B cell (primary cell): Measurements from ENCODE around the gene ADCY7. TPM values are rescaled to one million over a fixed set of nuclear protein-coding genes. Genes with fewer than 3 reads are reported as not detected.
A peak's percentile ranks its signal among the peaks of the same experiment; 100 is the strongest.

ENCODE experiments used
- ATAC-seq: fragments of 200-7000 bp; cut with Tn5 transposase; one replicate; pipeline ENCODE4 v1.10.0; 2021; ENCODE audit warnings: low read depth, mild to moderate bottlenecking, moderate number of reproducible peaks, moderate library complexity
- CTCF ChIA-PET: fragments of 350-600 bp; sonication (Branson Sonifier 250); formaldehyde crosslinking; loops from one replicate; lab custom pipeline; 2021; ENCODE audit warnings: antibody characterized with exemption, inconsistent platforms; lab: Charles Lee
- POLR2A ChIA-PET: fragments of 350-600 bp; sonication (Branson Sonifier 250); formaldehyde crosslinking; loops from one replicate; lab custom pipeline; 2021; ENCODE audit warnings: antibody characterized with exemption; lab: Charles Lee
- DNase-seq: peaks from one replicate; pipeline ENCODE4 v3.0.0; 2013
- H2AFZ ChIP-seq: 2 replicates; pipeline ENCODE4 v1.6.1; 2012; ENCODE audit warnings: mild to moderate bottlenecking, low read depth, low read length; ENCODE audit not compliant: insufficient read depth, poor library complexity, severe bottlenecking
- H3K27ac ChIP-seq, 2 donors: 1 replicate in 1 of 2; 2 replicates in 1 of 2; pipeline ENCODE4 v1.5.1; 2012 to 2013; ENCODE audit warnings: low read length in 2 of 2, mild to moderate bottlenecking in 2 of 2, moderate library complexity in 1 of 2
- H3K27me3 ChIP-seq, 4 experiments: fragments of 200-600 bp in 1 of 4; sonication (generic) in 1 of 4; replicated peaks in 1 of 4; 1 replicate in 2 of 4; 2 replicates in 2 of 4; pipeline versions ENCODE4 v1.6.1 to v1.7.0; 2013 to 2016; ENCODE audit warnings: low read length in 3 of 4, mild to moderate bottlenecking in 2 of 4, mixed read lengths in 1 of 4, moderate library complexity in 1 of 4; ENCODE audit not compliant: insufficient read depth in 4 of 4, control insufficient read depth in 3 of 4; ENCODE audit errors: control extremely low read depth in 1 of 4
- H3K36me3 ChIP-seq, 2 experiments: replicated peaks in 1 of 2; 1 replicate in 1 of 2; 2 replicates in 1 of 2; pipeline versions ENCODE4 v1.6.1 to v1.7.1; 2013; ENCODE audit warnings: low read length in 1 of 2; ENCODE audit not compliant: insufficient read depth in 2 of 2, control insufficient read depth in 1 of 2; ENCODE audit errors: control extremely low read depth in 1 of 2, extremely low read depth in 1 of 2
- H3K4me1 ChIP-seq, 2 donors: fragments of 200-600 bp in 1 of 2; sonication (generic) in 1 of 2; 1 replicate in 1 of 2; 2 replicates in 1 of 2; pipeline versions ENCODE4 v1.5.1 to v1.6.1; 2013 to 2017; ENCODE audit warnings: low read length in 2 of 2; ENCODE audit not compliant: control insufficient read depth in 2 of 2, insufficient read depth in 2 of 2
- H3K4me2 ChIP-seq: replicated peaks from 2 replicates; pipeline ENCODE3; 2012; ENCODE audit warnings: mild to moderate bottlenecking, low read depth, low read length; ENCODE audit not compliant: poor library complexity, severe bottlenecking
- H3K4me3 ChIP-seq, 5 experiments: fragments of 200-600 bp in 1 of 5; sonication (generic) in 1 of 5; 1 replicate in 3 of 5; 2 replicates in 2 of 5; pipeline versions ENCODE4 v1.5.1 to v1.7.0; 2011 to 2016; ENCODE audit warnings: low read length in 4 of 5, mild to moderate bottlenecking in 4 of 5, low read depth in 2 of 5, control low read depth in 1 of 5, moderate library complexity in 1 of 5; ENCODE audit not compliant: insufficient read depth in 1 of 5; ENCODE audit errors: control extremely low read depth in 1 of 5, extremely low read depth in 1 of 5
- H3K79me2 ChIP-seq: fragments of 200-600 bp; sonication (generic); one replicate; pipeline ENCODE4 v1.6.0; 2016; ENCODE audit warnings: low read length; ENCODE audit not compliant: control insufficient read depth, insufficient read depth
- H3K9ac ChIP-seq: fragments of 200-600 bp; sonication (generic); 2 replicates; pipeline ENCODE4 v1.6.1; 2017; ENCODE audit warnings: mild to moderate bottlenecking, low read length, moderate library complexity
- H3K9me3 ChIP-seq, 3 donors: one replicate each; pipeline versions ENCODE4 v1.6.1 to v1.7.1; 2013; ENCODE audit warnings: low read length in 2 of 3; ENCODE audit not compliant: control insufficient read depth in 2 of 3, insufficient read depth in 1 of 3; ENCODE audit errors: control extremely low read depth in 1 of 3
- H4K20me1 ChIP-seq: 2 replicates; pipeline ENCODE4 v1.6.0; 2012; ENCODE audit warnings: mild to moderate bottlenecking, low read length; ENCODE audit not compliant: insufficient read depth, control insufficient read depth, poor library complexity, severe bottlenecking
- H3K27ac Mint-ChIP-seq: one replicate; pipeline ENCODE4 v1.8.0; 2021; ENCODE audit warnings: mixed read lengths
- H3K27me3 Mint-ChIP-seq: one replicate; pipeline ENCODE4 v1.8.0; 2021; ENCODE audit warnings: mixed read lengths
- H3K4me1 Mint-ChIP-seq: one replicate; pipeline ENCODE4 v1.8.0; 2021; ENCODE audit warnings: mixed read lengths
- H3K4me3 Mint-ChIP-seq: one replicate; pipeline ENCODE4 v1.8.0; 2021; ENCODE audit warnings: mixed read lengths
- H3K9me3 Mint-ChIP-seq: one replicate; pipeline ENCODE4 v1.8.0; 2022; ENCODE audit warnings: mixed read lengths; ENCODE audit not compliant: insufficient read depth
- CTCF ChIP-seq: fragments of 200-600 bp; IDR thresholded peaks from one replicate; pipeline ENCODE4 v1.8.0; 2022; ENCODE audit warnings: antibody characterized with exemption, mild to moderate bottlenecking
- EZH2 ChIP-seq: IDR thresholded peaks from 2 replicates; pipeline ENCODE4 v1.6.1; 2012; ENCODE audit warnings: borderline replicate concordance, low read depth, mild to moderate bottlenecking, moderate library complexity, low read length; ENCODE audit not compliant: insufficient read depth, poor library complexity, severe bottlenecking
- WGBS: methylation state at CpG from one replicate; pipeline ENCODE4 v1.1.5; 2013; ENCODE audit warnings: missing lambda C conversion rate; ENCODE audit not compliant: insufficient coverage; 5-methylcytosine and 5-hydroxymethylcytosine counted together
- intact Hi-C: fragments of 100-400 bp; cut with micrococcal nuclease; formaldehyde crosslinking; loops from one replicate; pipeline ENCODE4 v1.10.0; 2022
- polyA plus RNA-seq: library from polyadenylated mRNA; depleted of rRNA; stranded (reverse); fragments of >200 nt; gene quantifications from 2 replicates; pipeline ENCODE4 v1.2.3, GENCODE V29; 2012
- total RNA-seq, 2 donors: library from RNA; stranded (reverse); fragments of 120-200 nt in 1 of 2; gene quantifications; 1 replicate in 1 of 2; 2 replicates in 1 of 2; pipeline versions ENCODE4 v1.2.3 to v1.2.4, GENCODE V29; 2013 to 2022

Gene ADCY7
- total and polyA plus RNA-seq, 2 donors (not counting 1 experiment from before 2014, with no cell fraction given) = 78.4 to 207 TPM

- no peak overlapping the region for H3K4me3 ChIP-seq
- Mint-ChIP-seq H3K27ac (peak overlapping the region; percentile 100), H3K9me3 (peaks cover 4% of the 10 kb centered on the region), H3K4me1 (peaks cover 91% of the 10 kb centered on the region), H3K4me3 (peak overlapping the region; percentile 63), H3K27me3 (no peaks in the 10 kb centered on the region)
- peaks cover 96% of the 10 kb centered on the region for H3K79me2 ChIP-seq
- peaks cover 0 to 4% of the 10 kb centered on the region in 2 experiments for H3K36me3 ChIP-seq
- no peaks in the 10 kb centered on the region for H3K27me3 ChIP-seq
- ChIA-PET POLR2A (interaction anchor here (0.6 kb wide), 1 partner anchor 30 kb away, joined by 5 read pairs; no protein-coding TSS in a partner anchor), CTCF (interaction anchor here (0.6 to 8.8 kb wide), 6 partner anchors 14 to 80 kb away, joined by 3 to 63 read pairs (median 4); partner anchors contain the start of gene ADCY7)
- H3K9ac ChIP-seq = no peak overlapping the region
- H3K27ac ChIP-seq = peak overlapping the region; percentile 9 to 93
- H3K4me1 ChIP-seq = peaks cover 93 to 99% of the 10 kb centered on the region in 2 donors
- TF ChIP-seq EZH2 (no peak), CTCF (no peak)
- DNase-seq (no peak), ATAC-seq (no peak)
- peak overlapping the region; percentile 63 for H3K4me2 ChIP-seq
- no peaks in the 10 kb centered on the region for H3K9me3 ChIP-seq
- H4K20me1 ChIP-seq = peaks cover 20% of the 10 kb centered on the region
- H2AFZ ChIP-seq = no peak overlapping the region
- 71% methylated on average over 2 of the region's 3 CpGs for WGBS
- intact Hi-C loops = no loop called here
Observed at GRCh38 chr16:50278251-50278650, 11.9 kb downstream of the ADCY7 start.

- H2AFZ ChIP-seq = no peak overlapping the region
- 22% methylated on average over 2 of the region's 2 CpGs for WGBS
- peak overlapping the region; percentile 15 to 93 for H3K27ac ChIP-seq
- no peaks in the 10 kb centered on the region for H3K9me3 ChIP-seq
- Mint-ChIP-seq H3K4me3 (peak overlapping the region; percentile 63), H3K27me3 (no peaks in the 10 kb centered on the region), H3K27ac (peak overlapping the region; percentile 100), H3K9me3 (peaks cover 4% of the 10 kb centered on the region), H3K4me1 (peaks cover 91% of the 10 kb centered on the region)
- H3K9ac ChIP-seq = peak overlapping the region; percentile 16
- ATAC-seq (no peak), DNase-seq (no peak)
- TF ChIP-seq EZH2 (no peak), CTCF (no peak)
- ChIA-PET POLR2A (interaction anchor here (0.6 kb wide), 1 partner anchor 22 kb away, joined by 3 read pairs; no protein-coding TSS in a partner anchor), CTCF (interaction anchor here (1.1 to 8.8 kb wide), 5 partner anchors 10 to 75 kb away, joined by 3 to 63 read pairs (median 5); partner anchors contain the start of gene ADCY7)
- no peaks in the 10 kb centered on the region for H3K27me3 ChIP-seq
- peak overlapping the region in 1 of 5 experiments; percentile 32 for H3K4me3 ChIP-seq
- intact Hi-C loops = no loop called here
- H4K20me1 ChIP-seq = peaks cover 32% of the 10 kb centered on the region
- peak overlapping the region; percentile 63 for H3K4me2 ChIP-seq
- peaks cover 97 to 100% of the 10 kb centered on the region in 2 donors for H3K4me1 ChIP-seq
- H3K79me2 ChIP-seq = peaks cover 100% of the 10 kb centered on the region
- H3K36me3 ChIP-seq = peaks cover 0 to 6% of the 10 kb centered on the region in 2 experiments
Observed at GRCh38 chr16:50279504-50279865, 13.1 kb downstream of the ADCY7 start.
